GM19035 (cell line): ENCODE results near the gene MT1A.

Experiments used
- ATAC-seq: cut with Tn5 transposase; IDR thresholded peaks from one replicate; pipeline ENCODE4 v1.9.1; 2021; ENCODE audit not compliant: unreplicated experiment

Gene MT1A

GRCh38 chr16:56637814-56638750 lies at the start of gene MT1A:
MT1A (plus strand) TSS chr16:56638666; CDS start chr16:56638739, 73 bp downstream.
- ATAC-seq, result no peak

- ATAC-seq, result no peak
Observed at GRCh38 chr16:56588781-56589140, 49.7 kb upstream of the MT1A start.

GRCh38 chr16:56589141-56590039 lies 49.1 kb upstream of the MT1A start, which contains the start of gene MT3:
MT3 (plus strand) TSS chr16:56589528; CDS start chr16:56589591, 63 bp downstream.
- ATAC-seq, result no peak

DNA sequence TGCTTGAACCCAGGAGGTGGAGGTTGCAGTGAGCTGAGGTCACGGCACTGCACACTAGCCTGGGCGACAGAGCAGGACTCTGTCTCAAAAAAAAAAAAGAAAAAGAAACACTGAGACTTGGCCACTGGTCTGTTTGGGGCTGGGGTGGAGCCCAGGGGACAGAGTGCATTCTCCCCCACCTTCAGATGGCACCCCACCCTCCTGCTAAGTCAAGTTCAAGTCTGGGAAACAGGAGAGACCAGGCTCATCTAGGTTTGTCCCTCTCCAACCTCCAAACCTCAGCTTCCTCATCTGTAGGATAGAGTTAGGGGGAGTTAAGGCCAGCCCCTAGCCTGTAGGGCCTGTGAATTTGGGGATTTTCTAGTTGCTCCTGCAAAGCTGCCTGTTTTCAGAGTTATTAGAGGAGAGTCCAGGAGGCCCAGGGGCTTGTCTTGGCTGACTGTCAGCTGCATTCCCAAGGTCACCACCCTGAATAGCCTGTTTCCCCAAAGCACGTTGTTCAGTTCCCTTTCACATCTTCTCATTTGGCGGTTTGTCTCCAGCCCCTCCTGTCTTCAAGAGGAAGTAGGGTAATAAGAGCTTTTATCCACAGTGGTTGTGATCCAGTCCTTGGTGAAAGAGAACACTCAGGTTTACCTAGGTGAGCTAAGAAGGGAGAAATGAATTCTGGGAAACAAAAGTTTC lies 46.9 kb upstream of the MT1A start:
- ATAC-seq, result no peak

DNA sequence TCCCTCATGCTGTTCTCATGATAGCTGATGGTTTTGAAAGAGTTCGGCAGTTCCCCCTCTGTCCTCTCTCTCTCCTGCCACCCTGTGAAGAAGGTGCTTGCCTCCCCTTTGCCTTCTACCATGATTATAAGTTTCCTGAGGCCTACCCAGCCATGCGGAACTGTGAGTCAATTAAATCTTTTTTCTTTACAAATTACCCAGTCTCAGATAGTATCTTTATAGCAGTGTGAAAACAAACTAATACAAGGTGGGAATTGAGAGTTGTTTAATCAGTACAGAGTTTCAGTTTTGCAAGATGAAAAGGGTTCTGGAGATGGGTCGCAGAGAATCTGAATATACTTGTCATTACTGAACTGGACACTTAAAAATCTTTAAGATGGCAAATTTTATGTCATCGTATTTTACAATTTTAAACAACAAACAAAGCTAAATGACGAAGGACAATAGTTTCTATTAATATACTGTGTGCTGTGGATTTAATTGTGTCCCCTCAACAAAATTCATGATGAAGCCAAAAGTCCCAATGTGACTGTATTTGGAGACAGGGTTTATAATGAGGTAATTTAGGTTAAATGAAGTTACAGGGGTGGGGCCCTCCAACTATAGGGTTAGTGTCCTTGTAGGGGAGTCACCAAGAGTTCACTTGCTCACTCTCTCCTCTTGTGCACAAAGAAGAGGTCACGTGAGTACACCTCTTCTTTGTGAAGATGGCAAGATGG lies 44.7 kb upstream of the MT1A start:
- no peak for ATAC-seq

GRCh38 chr16:56594292-56594619 lies 44.2 kb upstream of the MT1A start:
- no peak for ATAC-seq

GRCh38 chr16:56600398-56600999 lies 38.0 kb upstream of the MT1A start:
- no peak for ATAC-seq

DNA sequence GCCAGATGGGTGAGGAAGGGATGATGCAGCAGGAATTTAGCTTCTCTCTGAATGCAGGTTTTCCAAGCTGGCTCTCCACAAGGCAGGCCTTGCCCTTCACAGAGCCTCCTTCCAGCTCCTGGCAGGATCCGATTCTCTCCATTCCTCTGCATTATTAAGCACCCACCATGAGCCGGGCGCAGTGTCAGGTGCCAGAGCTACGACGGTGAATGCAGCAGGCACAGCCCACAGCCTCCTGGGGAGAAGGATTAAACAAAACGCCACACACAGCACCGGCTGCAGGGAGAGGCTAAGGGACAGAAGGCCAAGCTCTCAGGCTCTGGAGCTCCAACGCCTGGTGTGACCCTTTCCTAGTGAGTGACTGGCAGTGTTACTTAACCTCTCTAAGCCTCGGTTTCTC lies 37.1 kb upstream of the MT1A start:
- ATAC-seq, result no peak

- no peak for ATAC-seq
Observed at GRCh38 chr16:56603589-56603988, 34.9 kb upstream of the MT1A start.

DNA sequence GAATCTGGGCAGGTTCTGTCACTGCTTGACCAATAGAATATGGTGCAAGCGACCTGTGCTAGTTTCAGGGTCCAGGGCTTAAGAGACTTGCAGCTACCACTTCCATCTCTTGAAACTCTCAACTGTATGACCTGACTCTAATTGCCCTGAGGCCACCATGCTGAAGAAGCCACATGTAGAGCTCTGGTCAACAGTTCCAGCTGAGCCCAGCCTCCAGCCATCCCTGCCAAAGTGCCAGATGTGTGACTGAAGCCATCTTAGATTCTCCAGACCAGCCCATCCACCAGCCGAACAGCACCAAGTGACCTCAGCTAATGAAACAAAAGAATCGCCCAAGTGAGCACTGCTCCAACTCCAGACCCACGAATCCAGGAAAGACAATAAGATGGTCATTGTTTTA lies 33.5 kb upstream of the MT1A start:
- ATAC-seq, result no peak

- no peak for ATAC-seq
Observed at GRCh38 chr16:56605475-56605874, 33.0 kb upstream of the MT1A start.

- ATAC-seq, result no peak
Observed at GRCh38 chr16:56606071-56606475, 32.4 kb upstream of the MT1A start.

- no peak for ATAC-seq
Observed at GRCh38 chr16:56606476-56607108, 31.9 kb upstream of the MT1A start.

GRCh38 chr16:56607109-56607618 lies 31.3 kb upstream of the MT1A start:
- ATAC-seq, result no peak

DNA sequence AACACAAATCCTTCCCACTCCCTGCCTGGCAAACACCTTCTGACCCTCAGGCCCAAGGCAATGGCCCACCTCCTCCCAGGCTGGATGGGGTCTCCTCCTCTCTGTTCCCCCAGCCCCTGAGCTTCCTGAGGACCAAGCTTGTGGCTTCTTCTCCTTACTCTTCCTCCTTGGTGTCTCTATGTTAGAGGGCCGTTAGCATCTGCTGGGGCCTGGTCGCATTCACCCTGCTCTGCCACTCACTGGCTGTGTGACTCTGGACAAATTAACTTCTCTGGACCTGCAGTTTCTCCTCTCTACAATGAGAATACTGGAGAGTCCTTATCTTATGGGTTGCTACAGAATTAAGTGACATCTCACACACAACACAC lies 30.8 kb upstream of the MT1A start:
- ATAC-seq, result no peak

- peak; percentile 85 for ATAC-seq
Observed at GRCh38 chr16:56608043-56608875, 30.2 kb upstream of the MT1A start, which contains the start of gene MT2A. MT2A (plus strand) TSS chr16:56608584; CDS start chr16:56608656, 72 bp downstream.

- ATAC-seq, result peak; percentile 2
Observed at GRCh38 chr16:56608876-56609462, 29.5 kb upstream of the MT1A start.

- ATAC-seq, result no peak
Observed at GRCh38 chr16:56609463-56609921, 29.0 kb upstream of the MT1A start.
